K562 (cell line): ENCODE data around the gene IL20RB. TPM values are rescaled to one million over a fixed set of nuclear protein-coding genes. Genes with fewer than 3 reads are reported as not detected.

ENCODE experiments used
- ADNP ChIP-seq: fragments of 200-800 bp; sonication (Bioruptor generic); IDR thresholded peaks from 2 replicates; pipeline ENCODE4 v1.6.1; 2016; ENCODE audit warnings: missing genetic modification characterization, missing compliant biosample characterization
- BRD4 ChIP-seq: fragments of 200-600 bp; sonication (generic); IDR thresholded peaks from 2 replicates; pipeline ENCODE4 v1.6.1; 2017; ENCODE audit warnings: inconsistent platforms
- FOXJ3 ChIP-seq: sonication (generic); formaldehyde crosslinking; IDR thresholded peaks from 2 replicates; pipeline ENCODE4 v1.4.0; 2020; ENCODE audit warnings: mild to moderate bottlenecking, missing genetic modification reagents
- HDAC6 ChIP-seq: IDR thresholded peaks from 2 replicates; pipeline ENCODE4 v1.6.1; 2012; ENCODE audit warnings: low read depth, mild to moderate bottlenecking, control low read depth, inconsistent platforms, low read length, moderate library complexity
- KDM1A ChIP-seq, 2 experiments: fragments of 450-650 bp; IDR thresholded peaks; 2 replicates each; pipeline ENCODE4 v1.6.1; 2016; ENCODE audit warnings: mild to moderate bottlenecking in 2 of 2
- MGA ChIP-seq: fragments of 450-650 bp; IDR thresholded peaks from 2 replicates; pipeline ENCODE4 v1.6.1; 2016; ENCODE audit warnings: mild to moderate bottlenecking, moderate library complexity
- NCOA4 ChIP-seq: fragments of 450-650 bp; IDR thresholded peaks from 2 replicates; pipeline ENCODE4 v1.6.1; 2018; ENCODE audit warnings: mild to moderate bottlenecking; ENCODE audit not compliant: partially characterized antibody
- NFIC ChIP-seq: fragments of 450-650 bp; IDR thresholded peaks from 2 replicates; pipeline ENCODE4 v1.6.1; 2017; ENCODE audit warnings: mild to moderate bottlenecking, inconsistent platforms
- POLR3G ChIP-seq: IDR thresholded peaks from 2 replicates; pipeline ENCODE4 v1.6.1; 2011; ENCODE audit not compliant: insufficient read length, insufficient replicate concordance; ENCODE audit errors: extremely low read depth
- RBM22 ChIP-seq: fragments of 200-400 bp; formaldehyde crosslinking; IDR thresholded peaks from 2 replicates; pipeline ENCODE4 v1.6.1; 2018; ENCODE audit warnings: low read length, low read depth; ENCODE audit not compliant: poor library complexity, severe bottlenecking
- RCOR1 ChIP-seq, 2 experiments: IDR thresholded peaks; 2 replicates each; pipeline ENCODE4 v1.6.1; 2012; ENCODE audit warnings: low read depth in 2 of 2, low read length in 2 of 2, borderline replicate concordance in 1 of 2, improper control_type of control experiment in 1 of 2
- SMAD2 ChIP-seq: fragments of 150-350 bp; IDR thresholded peaks from 2 replicates; pipeline ENCODE4 v1.6.1; 2014; ENCODE audit warnings: low read depth, mild to moderate bottlenecking, low read length
- TAF1 ChIP-seq: IDR thresholded peaks from 2 replicates; pipeline ENCODE4 v1.6.1; 2011; ENCODE audit warnings: mild to moderate bottlenecking, low read length, moderate library complexity; ENCODE audit not compliant: insufficient read depth, control insufficient read depth, severe bottlenecking; ENCODE audit errors: extremely low read depth
- TCF3 ChIP-seq: sonication (generic); formaldehyde crosslinking; IDR thresholded peaks from 2 replicates; pipeline ENCODE4 v1.4.0; 2020; ENCODE audit warnings: mild to moderate bottlenecking, missing genetic modification reagents
- TGIF2 ChIP-seq: sonication (generic); formaldehyde crosslinking; IDR thresholded peaks from 2 replicates; pipeline ENCODE4 v1.8.1; 2022; ENCODE audit warnings: mild to moderate bottlenecking, missing genetic modification reagents, moderate library complexity
- ZBED1 ChIP-seq: IDR thresholded peaks from 2 replicates; pipeline ENCODE4 v1.6.1; 2014
- polyA plus RNA-seq, 8 experiments: library from polyadenylated mRNA; depleted of rRNA in 4 of 8; stranded (reverse) in 5 of 8; unstranded in 3 of 8; fragments of >200 nt; fragmentation: Nextera tagmentation in 2 of 8; fragmentation: Illumina TruSeq in 1 of 8; extraction: Ambion mirVana in 2 of 8; extraction: Trizol in 1 of 8; gene quantifications; 2 replicates each; pipeline versions ENCODE4 v1.2.1 to v1.2.3, GENCODE V29; 2011 to 2014; ENCODE audit warnings: inconsistent platforms in 1 of 8, missing spikeins in 1 of 8
- total RNA-seq, 7 experiments: library from RNA; depleted of rRNA in 6 of 7; stranded (reverse); fragments of >200 nt in 6 of 7; fragmentation: Illumina TruSeq in 2 of 7; extraction: Trizol in 2 of 7; gene quantifications; 2 replicates each; pipeline versions ENCODE4 v1.2.1 to v1.2.3, GENCODE V29; 2011 to 2021; ENCODE audit warnings: low replicate concordance in 1 of 7
- TF ChIP-seq, protein P1 (sequence below): fragments of 450-650 bp; IDR thresholded peaks from 2 replicates; pipeline ENCODE4 v1.6.1; 2016; ENCODE audit warnings: borderline replicate concordance

IL20RB gene
- total and polyA plus RNA-seq, 9 of the 15 experiments (the other 6 are each of a cell fraction or from before 2014, with no cell fraction given) = 0.77 to 9.9 (median 6.1) TPM

DNA sequence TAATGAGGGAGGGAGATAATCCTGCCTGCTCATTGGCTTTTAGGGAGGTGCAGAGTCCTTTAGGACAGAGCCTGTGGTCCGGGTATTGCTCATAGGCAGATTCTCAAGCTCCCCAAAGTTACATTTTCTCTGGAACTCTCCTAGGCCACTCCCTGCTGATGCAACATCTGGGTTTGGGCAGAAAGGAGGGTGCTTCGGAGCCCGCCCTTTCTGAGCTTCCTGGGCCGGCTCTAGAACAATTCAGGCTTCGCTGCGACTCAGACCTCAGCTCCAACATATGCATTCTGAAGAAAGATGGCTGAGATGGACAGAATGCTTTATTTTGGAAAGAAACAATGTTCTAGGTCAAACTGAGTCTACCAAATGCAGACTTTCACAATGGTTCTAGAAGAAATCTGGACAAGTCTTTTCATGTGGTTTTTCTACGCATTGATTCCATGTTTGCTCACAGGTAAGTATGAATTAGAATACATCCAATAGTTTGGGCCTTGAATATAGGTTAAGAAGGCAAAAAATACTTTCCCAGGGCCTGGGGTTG is at the start of gene IL20RB (continued):
- TF ChIP-seq ZBED1 (no peak), KDM1A (IDR thresholded peaks at IDR 0.05) (no peak), FOXJ3 (CRISPR knock-in tag) (no peak), RBM22 (no peak), NCOA4 (no peak), MGA (peak; percentile 71), TAF1 (no peak), NFIC (no peak), TGIF2 (CRISPR knock-in tag) (no peak), SMAD2 (no peak), RCOR1 (IDR thresholded peaks at IDR 0.05; ENCODE audit: borderline replicate concordance in 1 of 2, low read depth in 2 of 2, low read length in 2 of 2) (0 out of 4 replicates have a peak, but pooled peaks of 1 of the 2 experiments have one; percentile 51), HDAC6 (no peak), ADNP (no peak), TCF3 (no peak), POLR3G (no peak), BRD4 (no peak)
- TF ChIP-seq, protein P1, sequence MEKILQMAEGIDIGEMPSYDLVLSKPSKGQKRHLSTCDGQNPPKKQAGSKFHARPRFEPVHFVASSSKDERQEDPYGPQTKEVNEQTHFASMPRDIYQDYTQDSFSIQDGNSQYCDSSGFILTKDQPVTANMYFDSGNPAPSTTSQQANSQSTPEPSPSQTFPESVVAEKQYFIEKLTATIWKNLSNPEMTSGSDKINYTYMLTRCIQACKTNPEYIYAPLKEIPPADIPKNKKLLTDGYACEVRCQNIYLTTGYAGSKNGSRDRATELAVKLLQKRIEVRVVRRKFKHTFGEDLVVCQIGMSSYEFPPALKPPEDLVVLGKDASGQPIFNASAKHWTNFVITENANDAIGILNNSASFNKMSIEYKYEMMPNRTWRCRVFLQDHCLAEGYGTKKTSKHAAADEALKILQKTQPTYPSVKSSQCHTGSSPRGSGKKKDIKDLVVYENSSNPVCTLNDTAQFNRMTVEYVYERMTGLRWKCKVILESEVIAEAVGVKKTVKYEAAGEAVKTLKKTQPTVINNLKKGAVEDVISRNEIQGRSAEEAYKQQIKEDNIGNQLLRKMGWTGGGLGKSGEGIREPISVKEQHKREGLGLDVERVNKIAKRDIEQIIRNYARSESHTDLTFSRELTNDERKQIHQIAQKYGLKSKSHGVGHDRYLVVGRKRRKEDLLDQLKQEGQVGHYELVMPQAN = no peak
